Measurements from ENCODE around the gene PCDHGB3.
"Not testable (repeated sequence)": the region's sequence is repeated elsewhere in the genome, so short reads cannot be mapped to it uniquely, and the experiment has no call there.

The PCDHGB3 gene

DNA sequence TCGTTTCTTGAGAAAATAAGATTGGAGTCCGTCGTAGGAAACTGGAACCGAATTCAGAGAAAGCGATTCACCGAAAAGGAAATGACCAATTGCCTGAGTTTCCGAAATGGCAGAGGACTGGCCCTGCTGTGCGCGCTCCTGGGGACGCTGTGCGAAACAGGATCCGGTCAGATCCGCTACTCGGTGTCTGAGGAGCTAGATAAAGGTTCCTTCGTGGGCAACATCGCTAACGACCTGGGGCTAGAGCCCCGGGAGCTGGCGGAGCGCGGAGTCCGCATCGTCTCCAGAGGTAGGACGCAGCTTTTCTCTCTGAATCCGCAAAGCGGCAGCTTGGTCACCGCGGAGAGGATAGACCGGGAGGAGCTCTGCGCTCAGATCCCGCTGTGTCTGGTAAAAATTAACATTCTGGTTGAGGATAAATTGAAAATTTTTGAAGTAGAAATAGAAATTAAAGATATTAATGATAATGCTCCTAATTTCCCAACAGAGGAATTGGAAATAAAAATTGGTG lies 26.0 kb upstream of the PCDHGB3 start:
- DNase-seq (ENCODE audit: insufficient read length) (no peak), FAIRE-seq (no peak)
- TF ChIP-seq POLR2AphosphoS5 (IDR thresholded peaks at IDR 0.05; ENCODE audit: low read depth, low read length) (no peak), TAF1 (IDR thresholded peaks at IDR 0.05; ENCODE audit: borderline replicate concordance, low read depth, low read length) (no peak), POLR2A (IDR thresholded peaks at IDR 0.05; ENCODE audit: low read depth, low read length) (no peak)

DNA sequence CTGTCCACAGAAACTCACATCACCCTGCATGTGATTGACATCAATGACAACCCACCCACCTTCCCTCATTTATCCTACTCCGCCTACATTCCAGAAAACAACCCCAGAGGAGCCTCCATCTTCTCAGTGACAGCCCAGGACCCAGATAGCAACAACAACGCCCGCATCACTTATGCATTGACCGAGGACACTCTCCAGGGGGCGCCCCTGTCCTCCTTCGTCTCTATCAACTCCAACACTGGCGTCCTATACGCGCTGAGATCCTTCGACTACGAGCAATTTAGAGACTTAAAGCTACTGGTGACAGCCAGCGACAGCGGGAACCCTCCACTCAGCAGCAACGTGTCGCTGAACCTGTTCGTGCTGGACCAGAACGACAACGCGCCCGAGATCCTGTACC lies 24.7 kb upstream of the PCDHGB3 start:
- TF ChIP-seq TAF1 (IDR thresholded peaks at IDR 0.05; ENCODE audit: borderline replicate concordance, low read depth, low read length) (no peak), POLR2A (IDR thresholded peaks at IDR 0.05; ENCODE audit: low read depth, low read length) (no peak), POLR2AphosphoS5 (IDR thresholded peaks at IDR 0.05; ENCODE audit: low read depth, low read length) (no peak)
- DNase-seq (ENCODE audit: insufficient read length) (no peak), FAIRE-seq (no peak)

DNA sequence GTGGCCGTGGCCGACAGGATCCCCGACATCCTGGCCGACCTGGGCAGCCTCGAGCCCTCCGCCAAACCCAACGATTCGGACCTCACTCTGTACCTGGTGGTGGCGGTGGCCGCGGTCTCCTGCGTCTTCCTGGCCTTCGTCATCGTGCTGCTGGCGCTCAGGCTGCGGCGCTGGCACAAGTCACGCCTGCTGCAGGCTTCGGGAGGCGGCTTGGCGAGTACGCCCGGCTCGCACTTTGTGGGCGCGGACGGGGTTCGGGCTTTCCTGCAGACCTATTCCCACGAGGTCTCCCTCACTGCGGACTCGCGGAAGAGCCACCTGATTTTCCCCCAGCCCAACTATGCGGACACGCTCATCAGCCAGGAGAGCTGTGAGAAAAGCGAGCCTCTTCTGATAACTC lies 24.0 kb upstream of the PCDHGB3 start:
- DNase-seq (ENCODE audit: insufficient read length); FAIRE-seq: not testable (repeated sequence)

DNA sequence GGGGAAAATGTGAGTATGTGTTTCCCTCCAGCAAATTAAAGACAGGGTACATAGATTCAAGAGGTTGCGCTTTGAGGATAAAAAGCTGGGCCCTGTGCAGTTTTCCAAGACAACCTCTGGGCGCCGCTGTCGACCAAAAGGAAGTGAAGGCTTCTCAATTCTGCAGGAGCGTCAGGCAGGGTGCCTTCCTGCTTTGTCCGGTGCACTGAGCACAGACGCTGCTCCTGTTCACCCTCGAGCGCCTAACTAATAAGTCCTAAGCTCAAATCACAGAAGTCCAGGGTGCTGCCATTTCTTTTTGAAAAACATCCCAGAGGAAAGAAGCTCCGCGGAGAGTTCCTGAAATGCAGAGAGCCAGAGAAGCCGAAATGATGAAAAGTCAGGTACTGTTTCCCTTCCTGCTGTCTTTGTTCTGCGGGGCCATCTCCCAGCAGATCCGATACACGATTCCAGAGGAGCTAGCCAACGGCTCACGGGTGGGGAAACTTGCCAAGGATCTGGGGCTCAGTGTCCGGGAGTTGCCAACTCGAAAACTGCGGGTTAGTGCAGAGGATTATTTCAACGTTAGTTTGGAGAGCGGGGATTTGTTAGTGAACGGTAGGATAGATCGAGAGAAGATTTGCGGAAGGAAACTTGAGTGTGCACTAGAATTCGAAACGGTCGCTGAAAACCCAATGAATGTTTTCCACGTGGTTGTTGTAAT lies 20.0 kb upstream of the PCDHGB3 start, which contains the start of gene PCDHGB1:
Gene PCDHGB1, plus strand, starts transcription at position 183 of the 703 bp plus-strand sequence. Its CDS starts 162 bp downstream, at position 345.
- FAIRE-seq (no peak), DNase-seq (ENCODE audit: insufficient read length) (no peak)
- TF ChIP-seq POLR2A (IDR thresholded peaks at IDR 0.05; ENCODE audit: low read depth, low read length) (no peak), TAF1 (IDR thresholded peaks at IDR 0.05; ENCODE audit: borderline replicate concordance, low read depth, low read length) (no peak), POLR2AphosphoS5 (IDR thresholded peaks at IDR 0.05; ENCODE audit: low read depth, low read length) (no peak)

DNA sequence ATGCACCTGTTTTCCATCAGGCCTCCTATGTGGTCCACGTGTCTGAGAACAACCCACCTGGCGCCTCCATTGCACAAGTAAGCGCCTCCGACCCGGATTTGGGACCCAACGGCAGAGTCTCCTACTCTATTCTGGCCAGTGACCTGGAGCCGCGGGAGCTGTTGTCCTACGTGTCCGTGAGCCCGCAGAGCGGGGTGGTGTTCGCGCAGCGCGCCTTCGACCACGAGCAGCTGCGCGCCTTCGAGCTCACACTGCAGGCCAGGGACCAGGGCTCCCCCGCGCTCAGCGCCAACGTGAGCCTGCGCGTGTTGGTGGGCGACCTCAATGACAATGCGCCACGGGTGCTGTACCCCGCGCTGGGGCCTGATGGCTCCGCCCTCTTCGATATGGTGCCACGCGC lies 18.5 kb upstream of the PCDHGB3 start:
- DNase-seq (ENCODE audit: insufficient read length) (no peak), FAIRE-seq (no peak)
- no peak for TF ChIP-seq POLR2AphosphoS5 (IDR thresholded peaks at IDR 0.05; ENCODE audit: low read depth, low read length)
- TF ChIP-seq TAF1 (IDR thresholded peaks at IDR 0.05; ENCODE audit: borderline replicate concordance, low read depth, low read length) = no peak
- no peak for TF ChIP-seq POLR2A (IDR thresholded peaks at IDR 0.05; ENCODE audit: low read depth, low read length)

DNA sequence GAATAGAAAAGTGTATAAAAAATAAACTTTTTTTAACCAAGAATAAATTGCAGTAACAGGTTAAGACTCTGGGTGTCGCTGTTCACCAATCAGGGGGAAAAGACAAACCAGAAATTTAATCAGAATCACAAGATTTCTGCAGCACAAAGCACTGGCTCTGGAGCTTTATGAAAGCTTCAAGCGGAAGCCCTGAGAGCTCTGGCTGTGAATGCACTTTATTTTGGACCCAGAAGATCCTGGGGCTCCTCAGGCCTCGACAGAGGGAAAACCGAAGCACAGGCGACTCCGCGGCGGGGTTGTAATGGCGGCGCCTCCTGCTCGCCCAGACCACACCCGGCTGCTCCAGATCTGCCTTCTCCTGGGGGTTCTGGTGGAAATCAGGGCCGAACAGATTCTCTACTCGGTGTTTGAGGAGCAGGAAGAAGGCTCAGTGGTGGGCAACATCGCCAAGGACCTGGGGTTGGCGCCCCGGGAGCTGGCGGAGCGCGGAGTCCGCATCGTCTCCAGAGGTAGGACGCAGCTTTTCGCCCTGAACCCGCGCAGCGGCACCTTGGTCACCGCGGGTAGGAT lies 15.1 kb upstream of the PCDHGB3 start, which contains the start of gene PCDHGA4:
Gene PCDHGA4, plus strand, starts transcription at position 122 of the 570 bp plus-strand sequence. Its CDS starts 87 bp downstream, at position 209.
- TF ChIP-seq TAF1 (IDR thresholded peaks at IDR 0.05; ENCODE audit: borderline replicate concordance, low read depth, low read length) = no peak
- DNase-seq (ENCODE audit: insufficient read length) (no peak), FAIRE-seq (no peak)

DNA sequence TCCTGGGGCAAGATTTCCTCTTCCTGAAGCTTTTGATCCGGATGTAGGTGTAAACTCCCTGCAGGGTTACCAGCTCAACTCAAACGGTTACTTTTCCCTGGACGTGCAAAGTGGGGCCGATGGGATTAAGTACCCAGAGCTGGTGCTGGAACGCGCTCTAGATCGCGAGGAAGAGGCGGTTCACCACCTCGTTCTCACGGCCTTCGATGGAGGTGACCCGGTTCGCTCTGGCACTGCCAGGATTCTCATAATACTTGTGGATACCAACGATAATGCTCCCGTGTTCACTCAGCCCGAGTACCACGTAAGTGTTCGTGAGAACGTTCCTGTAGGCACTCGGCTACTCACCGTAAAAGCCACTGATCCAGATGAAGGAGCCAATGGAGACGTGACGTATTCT lies 14.4 kb upstream of the PCDHGB3 start:
- FAIRE-seq = no peak
- DNase-seq (ENCODE audit: insufficient read length) = no peak
- TF ChIP-seq TAF1 (IDR thresholded peaks at IDR 0.05; ENCODE audit: borderline replicate concordance, low read depth, low read length) = no peak
- no peak for TF ChIP-seq POLR2AphosphoS5 (IDR thresholded peaks at IDR 0.05; ENCODE audit: low read depth, low read length)
- TF ChIP-seq POLR2A (IDR thresholded peaks at IDR 0.05; ENCODE audit: low read depth, low read length) = no peak

DNA sequence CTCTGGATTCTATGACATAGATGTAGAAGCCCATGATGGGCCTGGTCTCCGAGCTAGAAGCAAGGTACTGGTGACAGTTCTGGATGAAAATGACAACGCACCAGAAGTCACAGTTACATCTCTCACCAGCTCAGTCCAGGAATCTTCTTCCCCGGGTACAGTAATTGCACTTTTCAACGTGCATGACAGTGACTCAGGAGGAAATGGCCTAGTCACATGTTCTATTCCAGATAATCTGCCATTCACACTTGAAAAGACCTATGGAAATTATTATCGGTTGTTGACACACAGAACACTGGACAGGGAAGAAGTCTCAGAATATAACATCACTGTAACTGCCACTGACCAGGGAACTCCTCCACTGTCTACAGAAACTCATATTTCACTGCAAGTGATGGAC lies 13.9 kb upstream of the PCDHGB3 start:
- TF ChIP-seq TAF1 (IDR thresholded peaks at IDR 0.05; ENCODE audit: borderline replicate concordance, low read depth, low read length) (no peak), POLR2AphosphoS5 (IDR thresholded peaks at IDR 0.05; ENCODE audit: low read depth, low read length) (no peak), POLR2A (IDR thresholded peaks at IDR 0.05; ENCODE audit: low read depth, low read length) (no peak)
- no peak for DNase-seq (ENCODE audit: insufficient read length)
- FAIRE-seq = no peak

DNA sequence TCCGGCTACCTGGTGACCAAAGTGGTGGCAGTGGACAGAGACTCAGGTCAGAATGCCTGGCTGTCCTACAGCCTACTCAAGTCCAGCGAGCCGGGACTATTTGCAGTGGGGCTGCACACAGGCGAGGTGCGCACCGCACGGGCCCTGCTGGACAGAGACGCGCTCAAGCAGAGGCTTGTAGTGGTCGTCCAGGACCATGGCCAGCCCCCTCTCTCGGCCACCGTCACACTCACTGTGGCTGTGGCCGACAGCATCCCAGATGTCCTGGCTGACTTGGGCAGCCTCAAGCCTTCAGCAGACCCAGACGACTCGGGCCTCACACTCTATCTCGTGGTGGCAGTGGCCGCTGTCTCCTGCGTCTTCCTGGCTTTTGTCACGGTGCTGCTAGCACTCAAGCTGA lies 13.1 kb upstream of the PCDHGB3 start:
- FAIRE-seq = no peak
- DNase-seq (ENCODE audit: insufficient read length) = no peak
- TF ChIP-seq POLR2AphosphoS5 (IDR thresholded peaks at IDR 0.05; ENCODE audit: low read depth, low read length) (no peak), TAF1 (IDR thresholded peaks at IDR 0.05; ENCODE audit: borderline replicate concordance, low read depth, low read length) (no peak), POLR2A (IDR thresholded peaks at IDR 0.05; ENCODE audit: low read depth, low read length) (no peak)

DNA sequence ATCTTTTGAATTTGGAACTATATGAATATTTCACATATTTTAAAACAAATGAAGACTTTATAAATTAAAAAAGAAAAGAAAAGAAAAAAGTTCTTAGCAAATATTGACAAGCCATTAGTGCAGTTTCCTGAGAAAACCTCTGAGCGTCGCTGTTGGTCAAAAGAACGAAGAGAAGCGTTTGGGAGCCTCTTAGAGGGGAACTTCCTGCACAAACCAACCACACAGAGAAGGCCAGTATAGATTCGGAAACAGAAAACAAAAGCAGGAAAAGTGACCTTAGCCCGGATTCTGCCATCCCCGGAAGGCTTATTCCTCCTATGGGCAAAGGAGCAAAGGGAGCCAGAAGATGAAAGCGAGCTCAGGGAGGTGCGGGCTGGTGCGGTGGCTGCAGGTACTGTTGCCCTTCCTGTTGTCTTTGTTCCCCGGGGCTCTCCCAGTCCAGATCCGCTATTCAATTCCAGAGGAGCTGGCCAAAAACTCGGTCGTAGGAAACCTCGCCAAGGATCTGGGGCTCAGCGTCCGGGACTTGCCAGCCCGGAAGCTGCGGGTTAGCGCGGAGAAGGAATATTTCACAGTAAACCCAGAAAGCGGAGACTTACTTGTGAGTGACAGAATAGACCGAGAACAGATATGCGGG lies 10.1 kb upstream of the PCDHGB3 start, which contains the start of gene PCDHGB2:
Gene PCDHGB2, plus strand, starts transcription at position 205 of the 637 bp plus-strand sequence. Its CDS starts 142 bp downstream, at position 347.
- TF ChIP-seq POLR2A (IDR thresholded peaks at IDR 0.05; ENCODE audit: low read depth, low read length) (no peak), POLR2AphosphoS5 (IDR thresholded peaks at IDR 0.05; ENCODE audit: low read depth, low read length) (no peak), TAF1 (IDR thresholded peaks at IDR 0.05; ENCODE audit: borderline replicate concordance, low read depth, low read length) (no peak)
- DNase-seq (ENCODE audit: insufficient read length) (no peak), FAIRE-seq (no peak)

DNA sequence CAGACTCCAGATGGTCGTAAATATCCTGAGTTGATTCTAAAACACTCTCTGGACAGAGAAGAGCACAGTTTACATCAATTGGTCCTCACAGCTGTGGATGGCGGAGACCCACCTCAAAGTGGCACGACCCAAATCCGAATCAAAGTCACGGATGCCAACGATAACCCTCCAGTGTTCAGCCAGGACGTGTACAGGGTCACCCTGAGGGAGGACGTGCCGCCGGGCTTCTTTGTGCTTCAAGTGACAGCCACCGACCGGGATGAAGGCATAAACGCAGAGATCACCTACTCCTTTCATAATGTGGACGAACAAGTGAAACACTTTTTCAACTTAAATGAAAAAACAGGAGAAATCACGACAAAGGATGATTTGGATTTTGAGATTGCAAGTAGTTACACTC lies 9.4 kb upstream of the PCDHGB3 start:
- no peak for TF ChIP-seq POLR2A (IDR thresholded peaks at IDR 0.05; ENCODE audit: low read depth, low read length)
- TF ChIP-seq POLR2AphosphoS5 (IDR thresholded peaks at IDR 0.05; ENCODE audit: low read depth, low read length) = no peak
- TF ChIP-seq TAF1 (IDR thresholded peaks at IDR 0.05; ENCODE audit: borderline replicate concordance, low read depth, low read length) = no peak
- DNase-seq (ENCODE audit: insufficient read length) (no peak), FAIRE-seq (no peak)

DNA sequence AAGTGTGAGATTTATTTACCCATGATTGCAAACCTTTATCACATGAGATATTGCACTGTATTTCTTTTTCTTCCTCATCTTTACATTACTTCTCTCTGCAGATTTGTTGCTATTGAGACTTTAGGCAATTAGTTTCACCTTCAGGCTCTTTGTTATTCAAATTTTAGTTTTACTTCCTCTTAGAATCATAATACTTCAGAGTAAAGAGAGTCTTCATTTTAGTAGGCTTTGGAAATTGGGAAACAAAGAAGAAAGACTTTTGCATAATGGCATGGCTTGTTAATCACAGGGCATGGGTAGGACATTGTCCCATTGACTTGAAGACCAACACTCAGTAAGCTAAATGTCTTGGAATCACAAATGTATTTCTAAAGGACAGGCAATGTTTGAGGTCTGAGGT lies 7.3 kb upstream of the PCDHGB3 start:
- DNase-seq (ENCODE audit: insufficient read length) (no peak), FAIRE-seq (no peak)
- TF ChIP-seq POLR2A (IDR thresholded peaks at IDR 0.05; ENCODE audit: low read depth, low read length) = no peak
- TF ChIP-seq TAF1 (IDR thresholded peaks at IDR 0.05; ENCODE audit: borderline replicate concordance, low read depth, low read length) = no peak
- no peak for TF ChIP-seq POLR2AphosphoS5 (IDR thresholded peaks at IDR 0.05; ENCODE audit: low read depth, low read length)

Measured in GM12892 (cell line).